ENCODE results near the gene SNX19.

SNX19 gene

GRCh38 chr11:130871616-130872015, 44.7 kb downstream of the SNX19 start:
- H3K79me2 ChIP-seq (ENCODE audit: insufficient read depth, low read length): no peaks in the 10 kb centered on the region
- H3K4me1 ChIP-seq (ENCODE audit: insufficient read depth, low read length, severe bottlenecking): no peaks in the 10 kb centered on the region
- no peaks in the 10 kb centered on the region for H3K9me2 ChIP-seq (ENCODE audit: low read depth, low read length)
- H3K9me3 ChIP-seq (ENCODE audit: low read length): no peaks in the 10 kb centered on the region
- TF ChIP-seq EZH2 (IDR thresholded peaks at IDR 0.05; ENCODE audit: borderline replicate concordance, low read length) (no peak), CTCF (IDR thresholded peaks at IDR 0.05; ENCODE audit: low read length) (no peak)
- no peaks in the 10 kb centered on the region for H3K27me3 ChIP-seq (ENCODE audit: insufficient read depth, low read length)
- no peak overlapping the region for H2AFZ ChIP-seq (ENCODE audit: low read length)
- no peak overlapping the region for H3K9ac ChIP-seq (ENCODE audit: low read length)
- H3K4me3 ChIP-seq (ENCODE audit: low read depth, low read length, poor library complexity, severe bottlenecking): no peak overlapping the region
- H3K27ac ChIP-seq (ENCODE audit: low read depth, low read length, poor library complexity, severe bottlenecking): no peak overlapping the region
- no peaks in the 10 kb centered on the region for H4K20me1 ChIP-seq (ENCODE audit: insufficient read depth, low read length)
- no peaks in the 10 kb centered on the region for H3F3A ChIP-seq (ENCODE audit: insufficient read depth, low read length)
- H3K4me2 ChIP-seq (ENCODE audit: low read length): no peak overlapping the region
- peaks cover 7% of the 10 kb centered on the region; the same call in 1 of the 2 replicates for H3K36me3 ChIP-seq (ENCODE audit: insufficient read depth, low read length)

- H3K27me3 ChIP-seq (ENCODE audit: insufficient read depth, low read length): no peaks in the 10 kb centered on the region
- H3K9me2 ChIP-seq (ENCODE audit: low read depth, low read length): no peaks in the 10 kb centered on the region
- no peaks in the 10 kb centered on the region for H3K9me3 ChIP-seq (ENCODE audit: low read length)
Observed at GRCh38 chr11:130868721-130869390, 47.4 kb downstream of the SNX19 start.

GRCh38 chr11:130868086-130868710, 48.1 kb downstream of the SNX19 start:
- Histone ChIP-seq H3K9ac (ENCODE audit: low read length) (no peak overlapping the region), H3K9me2 (ENCODE audit: low read depth, low read length) (no peaks in the 10 kb centered on the region), H3K27ac (ENCODE audit: low read depth, low read length, poor library complexity, severe bottlenecking) (no peak overlapping the region), H3K36me3 (ENCODE audit: insufficient read depth, low read length) (no peaks in the 10 kb centered on the region), H3K9me3 (ENCODE audit: low read length) (no peaks in the 10 kb centered on the region), H3K79me2 (ENCODE audit: insufficient read depth, low read length) (no peaks in the 10 kb centered on the region), H3F3A (ENCODE audit: insufficient read depth, low read length) (no peaks in the 10 kb centered on the region), H3K4me1 (ENCODE audit: insufficient read depth, low read length, severe bottlenecking) (no peaks in the 10 kb centered on the region), H3K4me3 (ENCODE audit: low read depth, low read length, poor library complexity, severe bottlenecking) (no peak overlapping the region), H3K27me3 (ENCODE audit: insufficient read depth, low read length) (no peaks in the 10 kb centered on the region), H2AFZ (ENCODE audit: low read length) (no peak overlapping the region), H4K20me1 (ENCODE audit: insufficient read depth, low read length) (no peaks in the 10 kb centered on the region), H3K4me2 (ENCODE audit: low read length) (no peak overlapping the region)
- TF ChIP-seq EZH2 (IDR thresholded peaks at IDR 0.05; ENCODE audit: borderline replicate concordance, low read length) (no peak), CTCF (IDR thresholded peaks at IDR 0.05; ENCODE audit: low read length) (no peak)

More at GRCh38 chr11:130868721-130869390, 47.4 kb downstream of the SNX19 start:
- Histone ChIP-seq H3K27ac (ENCODE audit: low read depth, low read length, poor library complexity, severe bottlenecking) (no peak overlapping the region), H3F3A (ENCODE audit: insufficient read depth, low read length) (no peaks in the 10 kb centered on the region), H3K9ac (ENCODE audit: low read length) (no peak overlapping the region), H3K4me1 (ENCODE audit: insufficient read depth, low read length, severe bottlenecking) (no peaks in the 10 kb centered on the region), H3K4me3 (ENCODE audit: low read depth, low read length, poor library complexity, severe bottlenecking) (no peak overlapping the region), H2AFZ (ENCODE audit: low read length) (no peak overlapping the region), H3K79me2 (ENCODE audit: insufficient read depth, low read length) (no peaks in the 10 kb centered on the region), H3K4me2 (ENCODE audit: low read length) (no peak overlapping the region), H3K36me3 (ENCODE audit: insufficient read depth, low read length) (no peaks in the 10 kb centered on the region), H4K20me1 (ENCODE audit: insufficient read depth, low read length) (no peaks in the 10 kb centered on the region)
- TF ChIP-seq EZH2 (IDR thresholded peaks at IDR 0.05; ENCODE audit: borderline replicate concordance, low read length) (no peak), CTCF (IDR thresholded peaks at IDR 0.05; ENCODE audit: low read length) (no peak)

All from OCI-LY1 (cell line).